Umbilical cord (tissue), 2 donors: ENCODE data around the gene HIKESHI. TPM values are rescaled to one million over a fixed set of nuclear protein-coding genes. Genes with fewer than 3 reads are reported as not detected.
"Not testable (repeated sequence)": the region's sequence is repeated elsewhere in the genome, so short reads cannot be mapped to it uniquely, and the experiment has no call there.

Experiments used
- DNase-seq: peaks from one replicate; pipeline ENCODE4 v3.0.0-alpha.2; 2015; ENCODE audit warnings: low spot score
- total RNA-seq: library from RNA; depleted of rRNA; stranded (reverse); fragments of >200 nt; gene quantifications from one replicate; pipeline ENCODE4 v1.2.3, GENCODE V29; 2014; ENCODE audit warnings: low replicate concordance; ENCODE audit not compliant: insufficient read depth

Gene HIKESHI
- total RNA-seq, 1 donor from 2014 or later = 46.0 TPM

DNA sequence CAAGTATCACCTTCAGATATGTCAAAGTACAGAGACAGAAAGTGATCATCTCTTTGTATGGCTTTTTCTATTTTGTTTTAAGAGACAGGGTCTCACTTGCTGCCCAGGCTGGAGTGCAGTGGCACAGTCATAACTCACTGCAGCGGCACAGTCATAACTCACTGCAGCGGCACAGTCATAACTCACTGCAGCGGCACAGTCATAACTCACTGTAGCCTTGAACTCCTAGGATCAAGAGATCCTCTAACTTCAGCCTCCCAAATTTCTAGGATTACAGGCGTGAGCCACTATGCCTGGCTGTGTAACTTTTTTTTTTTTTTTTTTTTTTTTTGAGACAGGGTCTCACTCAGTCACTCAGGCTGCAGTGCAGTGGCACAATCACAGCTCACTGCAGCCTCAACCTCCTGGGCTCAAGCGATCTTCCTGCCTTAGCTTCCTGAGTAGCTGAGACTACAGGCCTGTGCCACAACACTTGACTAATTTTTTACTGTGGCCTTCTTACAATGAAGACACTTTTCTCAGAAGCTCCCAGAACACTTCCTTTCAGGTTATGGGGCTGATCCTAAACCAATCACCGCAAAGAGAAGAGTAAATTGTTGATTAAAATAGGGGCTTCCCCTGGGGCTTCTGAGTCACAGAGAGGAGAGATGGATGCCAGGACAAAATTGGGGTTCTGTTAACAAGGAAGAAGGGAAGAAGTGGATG lies 9.0 kb upstream of the HIKESHI start:
- no peak for DNase-seq

DNA sequence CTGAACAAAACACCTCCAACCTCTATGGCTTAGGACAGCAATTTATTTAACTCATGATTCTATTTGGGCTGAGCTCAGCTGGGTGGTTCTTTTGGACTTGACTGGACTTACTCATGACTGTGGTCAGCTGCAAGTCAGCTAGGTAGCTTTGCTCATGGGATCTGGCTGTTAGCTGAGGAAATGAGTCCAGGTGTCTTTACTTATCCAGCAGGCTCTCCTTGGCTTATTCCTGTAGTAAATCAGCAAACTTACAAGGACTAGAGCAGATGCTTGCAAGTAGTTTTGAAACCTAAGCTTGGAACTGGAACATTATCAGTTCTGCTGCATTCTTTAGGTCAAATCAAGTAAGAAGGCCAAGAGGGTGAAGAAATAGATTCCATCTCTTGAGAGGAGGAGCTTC lies 8.0 kb upstream of the HIKESHI start:
- no peak for DNase-seq

DNA sequence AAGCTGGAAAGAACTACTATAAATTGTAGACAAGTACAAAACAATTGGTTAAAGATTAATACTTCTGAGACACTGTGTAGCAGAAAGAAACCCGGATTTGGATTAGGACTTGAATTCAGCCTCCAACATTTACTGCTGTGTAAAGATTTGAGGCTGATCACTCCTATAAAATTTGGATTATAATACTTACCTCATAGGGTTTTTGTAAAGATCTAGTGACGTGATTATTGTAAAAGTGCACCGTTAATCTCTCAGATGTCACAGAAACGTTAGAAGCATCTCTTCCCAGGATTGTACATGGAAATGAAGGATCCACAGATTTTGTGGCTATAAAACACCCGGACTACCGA lies 323 bp upstream of the HIKESHI start:
- DNase-seq = no peak

DNA sequence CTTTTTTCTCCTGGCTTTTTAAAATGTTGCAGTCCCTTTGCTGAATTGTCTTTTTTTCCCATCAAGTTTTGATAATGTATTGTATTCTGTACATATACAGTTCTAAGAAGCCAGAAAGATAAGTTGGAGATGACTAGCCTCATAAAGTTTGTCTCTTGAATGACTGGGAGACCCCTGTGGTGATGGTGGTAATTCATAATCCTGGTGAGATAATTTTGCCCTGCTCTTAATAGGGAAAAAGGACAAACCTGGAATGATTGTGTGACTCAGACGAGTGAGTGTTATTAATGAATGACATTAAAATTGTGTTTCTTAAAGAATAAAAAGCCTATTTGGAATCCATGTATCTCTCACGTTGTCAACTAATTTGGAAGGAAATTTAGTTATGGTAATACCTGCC lies 1.2 kb downstream of the HIKESHI start:
- DNase-seq = no peak

DNA sequence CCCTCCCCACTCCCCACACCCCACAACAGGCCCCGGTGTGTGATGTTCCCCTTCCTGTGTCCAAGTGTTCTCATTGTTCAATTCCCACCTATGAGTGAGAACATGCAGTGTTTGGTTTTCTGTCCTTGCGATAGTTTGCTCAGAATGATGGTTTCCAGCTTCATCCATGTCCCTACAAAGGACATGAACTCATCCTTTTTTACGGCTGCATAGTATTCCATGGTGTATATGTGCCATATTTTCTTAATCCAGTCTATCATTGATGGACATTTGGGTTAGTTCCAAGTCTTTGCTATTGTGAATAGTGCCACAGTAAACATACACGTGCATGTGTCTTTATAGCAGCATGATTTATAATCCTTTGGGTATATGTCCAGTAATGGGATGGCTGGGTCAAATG lies 6.7 kb downstream of the HIKESHI start:
- DNase-seq = not testable (repeated sequence)

DNA sequence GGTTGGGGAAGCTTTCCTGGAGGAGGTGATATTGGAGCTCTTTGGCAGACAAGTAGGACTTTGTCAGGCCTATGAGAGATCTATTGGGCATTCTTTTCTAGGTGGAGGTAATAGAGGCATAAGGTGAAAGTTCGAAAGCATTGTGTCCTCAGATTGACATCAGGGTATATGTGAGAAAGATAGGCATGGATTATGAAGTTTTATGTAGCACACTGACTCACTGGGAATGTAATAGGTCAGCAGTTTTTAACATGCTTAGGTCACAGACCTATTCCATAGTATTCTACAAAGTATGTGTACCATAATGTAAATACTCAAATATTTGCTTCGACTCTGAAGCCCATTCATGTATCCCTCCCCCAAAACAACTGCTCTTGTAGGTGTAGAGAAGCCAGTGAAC lies 11.8 kb downstream of the HIKESHI start:
- DNase-seq = no peak

DNA sequence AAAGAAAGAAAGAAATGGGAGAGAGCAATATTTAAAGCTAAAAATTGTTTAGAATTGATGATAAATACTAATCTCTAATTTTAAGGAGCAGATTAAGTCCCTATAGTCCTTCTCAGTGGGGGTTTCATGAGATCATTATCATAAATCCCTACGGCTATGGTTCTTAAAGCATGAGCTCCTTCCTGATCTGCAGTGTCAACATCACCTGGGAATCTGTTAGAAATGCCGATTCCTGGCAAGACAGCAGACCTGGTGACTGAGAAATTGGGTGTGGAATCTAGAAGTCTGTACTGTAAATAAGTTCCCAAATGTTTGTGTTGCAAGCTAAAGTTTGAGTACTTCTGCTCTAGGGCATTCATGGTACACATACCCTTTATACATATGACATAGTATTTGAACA lies 12.6 kb downstream of the HIKESHI start:
- no peak for DNase-seq

DNA sequence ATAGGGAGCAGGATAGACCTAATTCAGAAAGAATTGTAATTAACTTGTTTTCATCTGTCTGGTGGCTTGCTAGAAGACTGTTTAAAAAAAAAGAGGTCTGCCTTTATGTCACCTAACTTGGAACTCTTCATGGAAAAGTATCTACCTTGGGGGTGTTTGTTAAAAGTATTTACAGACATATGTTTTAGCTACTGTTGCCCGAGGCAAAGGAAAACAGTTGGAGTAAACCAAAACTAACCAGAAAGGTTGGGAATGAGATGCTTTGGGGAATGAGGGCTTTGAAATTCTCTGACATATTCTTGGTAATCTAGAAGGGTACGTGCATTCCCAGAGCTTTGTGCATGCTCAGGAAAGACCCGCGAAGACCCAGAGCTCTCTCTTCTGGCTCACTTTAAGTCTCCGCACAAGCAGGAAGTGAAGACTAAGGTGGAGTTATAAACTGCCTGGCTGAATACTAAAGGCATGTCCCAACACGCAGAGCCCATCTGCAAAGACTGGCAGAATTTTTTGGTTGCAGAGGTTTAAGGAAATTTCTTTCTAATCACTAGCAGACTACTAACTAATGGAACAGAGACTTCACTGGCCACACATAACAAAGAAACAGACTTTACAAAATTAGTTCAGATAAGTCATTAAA lies 33.2 kb downstream of the HIKESHI start:
- DNase-seq = no peak

DNA sequence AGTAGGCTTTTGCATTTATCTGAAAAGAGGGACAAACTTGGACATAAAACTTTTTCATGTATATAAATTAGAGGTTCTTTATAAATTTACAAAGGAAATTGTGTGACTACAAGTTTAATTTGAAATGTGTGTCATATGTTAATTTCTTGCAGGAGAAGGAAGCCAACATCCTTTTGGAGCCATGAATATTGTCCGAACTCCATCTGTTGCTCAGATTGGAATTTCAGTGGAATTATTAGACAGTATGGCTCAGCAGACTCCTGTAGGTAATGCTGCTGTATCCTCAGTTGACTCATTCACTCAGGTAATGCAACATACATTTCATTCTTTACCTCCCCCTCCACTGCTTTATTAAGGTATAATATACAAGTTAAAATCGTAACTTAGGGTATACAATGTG lies 35.2 kb downstream of the HIKESHI start:
- no peak for DNase-seq

DNA sequence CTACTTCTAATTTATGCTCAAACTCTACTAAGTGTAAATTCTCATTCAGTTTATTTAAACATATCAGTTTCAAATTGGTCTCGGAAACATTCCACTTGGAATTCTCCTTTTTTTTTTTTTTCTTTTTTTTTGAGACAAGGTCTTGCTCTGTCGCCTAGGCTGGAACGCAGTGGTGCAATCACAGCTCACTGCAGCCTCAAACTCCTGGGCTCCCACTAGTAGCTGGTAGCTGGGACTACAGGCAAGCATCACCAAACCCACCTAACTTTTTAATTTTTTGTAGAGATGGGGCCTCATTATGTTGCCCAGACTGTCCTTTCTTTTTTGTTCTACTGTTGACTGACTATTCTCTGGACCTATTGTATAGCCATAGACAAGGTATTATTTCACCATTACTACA lies 39.3 kb downstream of the HIKESHI start:
- no peak for DNase-seq

DNA sequence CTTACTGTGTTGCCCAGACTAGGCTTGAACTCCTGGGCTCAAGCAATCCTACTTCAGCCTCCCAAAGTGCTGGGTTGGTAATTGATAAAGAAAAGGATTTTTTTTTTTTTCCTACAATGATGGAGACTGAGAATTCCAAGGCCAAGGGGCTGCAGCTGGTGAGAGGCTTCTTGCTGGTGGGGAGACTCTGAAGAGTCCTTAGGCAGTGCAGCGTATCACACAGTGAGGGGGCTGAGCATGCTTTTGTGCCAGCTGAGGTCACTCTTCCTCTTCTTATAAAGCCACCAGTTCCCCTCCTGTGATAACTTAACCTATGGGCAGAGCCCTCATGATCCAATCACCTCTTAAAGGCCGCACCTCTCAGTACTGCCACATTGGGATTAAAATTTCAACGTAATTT lies 44.5 kb downstream of the HIKESHI start:
- no peak for DNase-seq

DNA sequence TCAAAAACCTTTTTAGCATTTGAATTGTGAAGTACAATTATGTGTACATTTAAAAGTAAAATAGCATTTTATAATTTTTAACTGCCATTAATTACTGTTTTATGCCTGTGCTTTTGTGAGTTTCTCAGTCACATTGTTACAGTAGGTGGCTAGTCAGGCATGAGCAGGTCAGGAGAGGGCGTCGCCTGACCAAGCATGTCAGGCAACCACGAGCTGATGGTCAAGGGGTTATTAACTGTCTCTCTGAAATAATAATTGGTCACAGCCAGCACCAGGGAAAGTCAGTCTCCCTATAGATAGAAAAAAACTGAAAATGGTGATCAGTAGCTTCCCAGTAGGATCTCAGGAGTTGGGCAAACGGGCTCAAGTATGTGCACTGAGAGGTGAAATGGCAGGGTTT lies 53.2 kb downstream of the HIKESHI start:
- no peak for DNase-seq

DNA sequence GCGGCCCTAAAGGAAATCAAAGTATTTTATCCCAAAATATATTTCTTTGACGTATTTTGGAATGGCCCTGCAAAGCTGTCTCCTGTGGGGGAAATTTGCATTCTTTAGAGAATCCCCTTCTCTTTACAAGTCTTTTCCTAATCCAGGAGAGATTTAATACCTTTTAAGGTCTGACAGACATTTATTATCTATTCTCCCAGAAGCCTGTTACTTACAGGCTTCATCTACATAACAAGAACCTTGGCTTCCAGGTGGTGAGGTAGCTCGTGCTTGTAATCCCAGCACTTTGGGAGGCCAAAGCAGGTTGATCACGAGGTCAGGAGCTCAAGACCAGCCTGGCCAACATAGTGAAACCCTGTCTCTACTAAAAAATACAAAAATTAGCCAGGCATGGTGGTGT lies 55.4 kb downstream of the HIKESHI start:
- not testable (repeated sequence) for DNase-seq

DNA sequence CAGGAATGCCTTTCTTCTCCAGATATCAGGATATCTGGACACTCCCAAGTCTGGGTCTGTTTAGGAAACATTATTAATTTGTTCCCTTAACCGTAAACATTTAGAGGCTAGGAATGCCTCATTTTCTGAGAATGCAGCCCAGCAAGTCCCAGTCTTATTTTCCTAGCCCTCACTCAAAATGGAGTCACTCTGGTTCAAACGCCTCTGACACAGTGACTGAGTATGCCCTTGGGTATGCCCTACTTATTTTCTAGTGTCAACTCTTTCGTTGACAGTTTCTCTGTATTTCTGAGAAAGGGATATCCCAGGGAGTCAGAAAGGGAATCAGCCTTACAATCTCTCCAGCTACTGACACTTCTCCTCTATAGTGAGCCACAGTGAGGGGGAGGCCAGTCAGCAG lies 56.7 kb downstream of the HIKESHI start:
- DNase-seq = no peak

DNA sequence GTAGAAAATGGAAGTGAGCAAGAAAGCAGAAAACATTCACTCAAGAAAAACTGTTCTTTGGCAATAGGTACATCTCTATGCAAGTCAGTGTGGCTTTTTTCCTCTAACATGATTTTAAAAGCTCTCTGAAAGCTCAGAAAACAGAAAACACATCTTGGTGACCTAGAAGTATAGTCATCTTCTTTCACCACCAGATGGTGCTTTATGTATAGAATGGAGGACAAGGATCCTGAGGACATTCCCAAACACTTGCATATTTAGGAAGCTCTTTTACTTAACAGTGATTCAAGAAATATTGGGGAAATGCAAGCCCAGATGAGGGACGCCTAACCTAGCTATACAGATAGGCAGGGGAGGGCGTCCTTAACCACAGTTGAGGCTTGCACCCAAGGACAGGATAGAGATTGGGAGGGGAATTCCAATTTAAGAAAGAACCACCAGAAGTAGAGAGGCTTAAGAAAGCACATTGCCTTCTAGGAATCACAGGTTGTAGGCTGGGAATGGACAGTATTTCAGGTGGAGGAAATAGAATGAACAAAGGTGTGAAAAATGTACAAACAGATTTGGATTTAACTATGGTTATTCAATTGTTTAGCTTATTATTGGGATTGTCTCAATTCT lies 58.8 kb downstream of the HIKESHI start:
- DNase-seq = peak; percentile 32

DNA sequence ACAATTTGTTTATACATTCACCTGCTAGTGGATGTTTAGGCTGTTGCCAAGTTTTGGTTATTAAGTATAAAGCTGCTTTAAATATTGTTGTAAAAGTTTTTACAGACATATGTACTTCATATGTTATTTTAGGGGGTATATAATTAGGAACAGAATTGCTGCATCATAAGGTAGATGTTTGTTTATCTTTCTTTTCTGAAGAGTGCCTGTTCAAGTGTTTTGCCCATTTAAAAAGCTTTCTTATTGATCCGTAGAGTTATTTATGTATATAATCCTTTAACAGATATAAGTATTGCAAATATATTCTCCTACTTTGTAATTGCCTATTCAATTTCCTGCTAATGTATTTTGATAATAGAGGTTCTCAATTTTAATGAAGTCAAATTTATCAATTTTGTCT lies 61.4 kb downstream of the HIKESHI start:
- no peak for DNase-seq

DNA sequence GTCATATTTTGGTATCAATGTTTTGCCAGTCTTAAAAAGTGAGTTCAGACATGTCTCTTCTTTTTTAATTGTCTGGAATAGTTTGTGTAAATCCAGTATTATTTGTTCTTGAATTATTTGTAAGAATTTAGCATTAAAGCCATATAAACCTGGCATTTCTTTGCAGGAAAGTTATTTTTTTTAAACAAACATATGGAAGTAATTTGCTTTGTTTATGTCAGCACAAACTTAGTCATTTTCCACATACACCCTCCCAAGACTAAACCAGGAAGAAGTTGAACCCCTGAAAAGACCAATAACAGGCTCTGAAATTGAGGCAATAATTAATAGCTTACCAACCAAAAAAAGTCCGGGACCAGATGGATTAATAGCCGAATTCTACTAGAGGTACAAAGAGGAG lies 63.5 kb downstream of the HIKESHI start:
- no peak for DNase-seq

DNA sequence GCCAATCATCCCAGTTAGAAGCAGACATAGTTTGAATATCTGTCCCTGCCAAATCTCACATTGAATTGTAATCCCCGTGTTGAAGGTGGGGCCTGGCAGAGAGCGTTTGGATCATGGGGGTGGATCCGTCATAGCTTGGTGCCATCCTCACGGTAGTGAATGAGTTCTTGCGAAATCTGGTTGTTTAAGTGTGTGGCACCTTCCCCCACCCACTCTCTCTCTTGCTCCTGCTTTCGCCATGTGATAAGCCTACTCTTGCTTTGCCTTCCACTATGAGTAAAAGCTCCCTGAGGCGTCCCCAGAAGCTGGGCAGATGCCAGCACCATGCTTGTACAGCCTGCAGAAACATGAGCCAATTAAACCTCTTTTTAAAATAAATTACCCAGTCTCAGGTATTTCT lies 67.6 kb downstream of the HIKESHI start:
- DNase-seq = no peak

DNA sequence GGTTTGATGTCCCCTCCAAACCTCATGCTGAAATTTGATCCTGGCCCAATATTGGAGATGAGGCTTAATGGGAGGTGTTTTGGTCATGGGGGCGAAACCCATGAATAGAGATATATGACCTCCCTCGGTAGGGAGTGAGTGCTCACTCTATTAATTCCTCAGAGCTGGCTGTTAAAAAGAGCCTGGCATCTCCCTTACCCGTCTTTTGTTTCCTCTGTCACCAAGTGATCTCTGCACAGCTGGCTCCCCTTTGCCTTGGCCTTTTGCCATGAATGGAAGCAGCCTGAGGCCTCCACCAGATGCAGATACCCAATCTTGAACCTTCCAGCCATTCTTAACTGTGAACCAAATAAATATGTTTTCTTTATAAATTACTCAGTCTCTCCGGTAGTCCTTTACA lies 68.1 kb downstream of the HIKESHI start:
- DNase-seq = no peak

DNA sequence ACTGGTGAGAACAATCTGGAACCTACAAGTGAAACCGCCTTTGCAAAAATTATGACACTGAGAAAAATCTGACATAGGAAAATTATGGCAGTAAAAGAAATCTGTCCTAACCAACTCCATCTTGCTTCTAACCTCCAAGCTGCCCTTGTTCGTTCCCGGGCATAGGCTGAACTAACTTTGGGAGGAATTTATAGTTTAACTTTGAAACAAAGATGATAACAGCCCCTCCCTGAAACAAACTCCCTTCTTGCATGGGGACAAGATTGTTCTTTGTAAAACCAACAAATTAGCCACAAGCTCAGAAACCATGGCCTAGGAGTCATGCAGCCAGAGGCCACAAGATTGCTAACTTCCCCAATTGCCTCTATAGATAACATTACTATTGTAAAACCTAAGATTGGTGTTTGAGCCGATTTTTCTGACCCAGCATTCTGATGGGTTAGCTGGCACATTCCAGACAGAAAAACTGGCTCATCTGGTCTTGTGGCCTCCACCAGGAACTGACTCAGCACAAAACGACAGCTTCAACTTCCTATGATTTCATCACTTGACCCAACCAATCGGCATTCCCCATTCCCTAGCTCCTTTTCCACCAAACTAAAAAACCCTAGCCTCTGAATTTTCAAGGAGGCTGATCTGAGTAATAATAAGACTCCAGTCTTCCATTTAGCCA lies 69.0 kb downstream of the HIKESHI start:
- no peak for DNase-seq

DNA sequence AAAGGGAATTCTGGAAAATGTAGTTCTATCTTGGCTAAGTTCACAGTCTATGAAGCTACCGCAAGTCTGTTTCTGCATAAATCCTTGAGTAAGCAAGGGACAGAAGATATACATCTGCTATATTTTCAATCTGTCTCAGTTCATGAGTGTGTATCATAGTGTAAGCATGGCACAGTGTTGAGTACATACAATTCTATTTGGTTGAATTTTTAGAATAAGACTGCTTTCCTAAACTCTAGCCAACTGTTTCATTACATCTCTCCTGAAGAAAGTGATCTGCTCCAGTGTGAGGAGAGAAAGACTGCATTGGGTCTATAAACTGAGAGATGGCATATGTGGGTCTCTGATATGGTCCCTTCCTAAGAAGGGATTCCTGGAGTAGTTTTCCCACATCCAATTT lies 70.0 kb downstream of the HIKESHI start:
- no peak for DNase-seq

DNA sequence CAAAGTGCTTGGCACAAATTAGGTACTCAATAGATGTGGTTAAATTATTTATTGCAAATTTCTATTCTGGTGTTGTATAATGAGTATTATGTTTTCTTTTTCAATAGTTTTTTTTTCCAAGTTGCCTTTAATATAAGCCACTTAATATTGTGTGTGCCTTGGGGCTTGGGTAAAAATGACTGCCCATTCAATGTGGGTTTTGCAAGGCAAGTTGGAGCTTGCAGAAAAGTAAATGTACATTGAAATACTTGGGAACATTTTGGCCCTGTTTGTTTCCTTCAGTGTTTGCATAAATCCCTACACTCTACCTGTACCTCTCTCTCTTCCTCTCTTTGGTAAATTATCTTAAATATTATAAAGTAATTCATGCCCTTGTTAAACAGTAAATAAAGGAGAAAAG lies 70.5 kb downstream of the HIKESHI start:
- no peak for DNase-seq

DNA sequence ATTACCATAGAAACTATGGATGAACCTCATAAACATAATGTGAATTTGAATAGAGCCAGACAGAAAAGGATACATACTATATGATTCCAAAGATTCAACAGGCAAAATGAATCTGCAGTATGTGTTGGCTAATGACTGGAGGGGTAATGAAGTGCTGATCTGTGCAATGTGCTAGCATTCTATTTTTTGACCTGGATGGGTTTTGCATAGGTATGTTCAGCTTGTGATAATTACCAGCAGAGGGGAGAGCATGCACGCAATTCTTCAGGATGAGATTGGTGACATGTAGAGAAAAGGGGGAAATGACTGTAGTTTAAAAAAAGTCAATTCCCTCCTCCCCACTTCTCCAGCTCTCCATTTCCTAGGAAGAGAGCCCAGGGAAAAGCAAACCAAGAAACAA lies 72.0 kb downstream of the HIKESHI start:
- no peak for DNase-seq
